ENCODE results near the gene ZNF124. TPM values are rescaled to one million over a fixed set of nuclear protein-coding genes. Genes with fewer than 3 reads are reported as not detected.

Gene ZNF124
- total and polyA plus RNA-seq, 2 of the 13 experiments (the other 11 are each of a cell fraction or from before 2014, with no cell fraction given) = 9.7 to 134 TPM

DNA sequence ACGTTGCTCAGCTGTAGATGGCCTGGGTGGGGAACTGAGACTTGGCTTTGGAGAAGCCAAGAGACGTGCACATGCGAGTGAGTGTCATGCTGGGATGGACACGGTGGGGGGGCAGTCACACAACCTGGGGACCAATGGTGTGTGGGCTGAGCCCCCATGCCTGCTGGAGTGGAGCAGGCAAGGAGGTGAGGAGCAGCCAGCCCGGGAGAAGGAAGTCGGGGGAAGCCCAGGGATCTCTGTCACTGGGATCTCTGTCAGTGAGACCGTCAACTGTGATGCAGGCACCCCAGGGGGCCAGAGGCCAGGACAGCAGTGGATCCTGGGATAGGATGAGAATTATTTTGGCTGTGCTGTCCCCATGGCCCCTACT is 56.7 kb downstream of the ZNF124 start (continued):
- TF ChIP-seq GMEB2 (CRISPR knock-in tag; IDR thresholded peaks at IDR 0.05; ENCODE audit: low read depth) (no peak), NPAS2 (CRISPR knock-in tag; IDR thresholded peaks at IDR 0.05; ENCODE audit: borderline replicate concordance) (no peak), NFE2L1 (CRISPR knock-in tag; IDR thresholded peaks at IDR 0.05; ENCODE audit: borderline replicate concordance) (no peak), ZBTB8A (CRISPR knock-in tag; IDR thresholded peaks at IDR 0.05; ENCODE audit: borderline replicate concordance, low read depth) (no peak), KAT8 (CRISPR knock-in tag; IDR thresholded peaks at IDR 0.05) (no peak), ZBTB26 (CRISPR knock-in tag; IDR thresholded peaks at IDR 0.05; ENCODE audit: borderline replicate concordance) (no peak), ZNF761 (CRISPR knock-in tag; conservative IDR thresholded peaks at IDR 0.05) (no peak)

DNA sequence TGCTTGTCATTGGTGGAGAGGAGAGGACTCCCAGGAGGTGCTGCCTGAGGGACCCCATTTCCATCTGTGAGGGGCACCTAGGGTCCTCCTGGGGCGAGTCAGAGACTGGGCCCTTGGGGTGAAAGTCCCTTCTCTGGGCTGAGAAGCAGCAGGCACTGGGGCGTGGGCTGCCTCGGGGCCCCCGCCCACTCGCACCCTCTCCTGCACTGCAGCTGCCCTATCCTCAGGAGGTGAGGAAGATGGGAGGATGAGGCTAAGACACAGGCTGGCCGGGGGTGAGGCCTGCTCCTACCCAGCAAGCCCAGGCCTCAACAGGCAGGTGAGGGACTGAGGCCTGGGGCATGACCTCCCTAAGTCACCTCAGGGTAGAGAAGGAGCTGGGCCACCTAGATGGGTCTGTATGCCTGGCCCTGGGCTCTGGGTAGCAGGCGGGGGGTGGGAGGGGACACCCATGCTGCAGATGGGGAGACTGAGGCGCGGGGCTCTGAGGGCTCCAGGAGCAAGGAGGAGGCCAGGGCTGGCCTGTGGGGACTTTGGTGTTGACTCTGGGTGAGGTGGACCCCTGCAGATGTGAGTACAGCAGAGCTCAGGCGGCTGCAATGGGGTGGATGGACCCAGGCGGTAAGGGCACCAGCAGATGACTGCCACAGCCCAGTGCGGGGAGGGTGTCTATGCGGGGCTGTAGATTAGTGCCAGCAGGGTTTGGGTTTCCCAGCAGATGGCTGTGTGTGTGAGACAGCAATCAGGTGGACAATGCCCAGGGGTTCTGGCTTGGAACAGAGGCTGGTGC is 57.3 kb downstream of the ZNF124 start:
- POLR2A ChIA-PET = interaction anchor here (1.2 kb wide), 1 partner anchor 36 kb away, joined by 3 read pairs; the partner anchor contains the start of gene ZNF670
- Histone ChIP-seq H3K79me2 (ENCODE audit: insufficient read depth, low read length) (peaks cover 4% of the 10 kb centered on the region), H3K4me3 (replicated peaks in 1 of 3; ENCODE audit: insufficient read depth in 1 of 3, low read depth in 2 of 3, low read length in 3 of 3) (peak overlapping the region in 2 of 3 experiments; percentile 77 to 82; a peak in 2 of 6 replicates), H3K4me2 (ENCODE audit: low read depth, low read length) (peak overlapping the region; percentile 83), H3K27me3 (ENCODE audit: control insufficient read depth in 1 of 2, insufficient read depth in 2 of 2, low read length in 2 of 2) (no peaks in the 10 kb centered on the region), H4K20me1 (ENCODE audit: insufficient read depth, low read length) (no peaks in the 10 kb centered on the region), H3K36me3 (replicated peaks in 1 of 2; ENCODE audit: control insufficient read depth in 1 of 2, insufficient read depth in 2 of 2, low read length in 2 of 2) (no peaks in the 10 kb centered on the region), H3K9me3 (ENCODE audit: low read length) (no peaks in the 10 kb centered on the region), H2AFZ (ENCODE audit: low read length) (no peak overlapping the region), H3K4me1 (ENCODE audit: insufficient read depth, low read length) (peaks cover 51% of the 10 kb centered on the region), H3K27ac (ENCODE audit: extremely low read length, insufficient read depth, low read length) (no peak overlapping the region), H3K9ac (ENCODE audit: insufficient read depth, low read depth, low read length) (peak overlapping the region; percentile 79)
- no TSS peak for BruUV-seq (replicated peaks)
- no peak for FAIRE-seq
- TF ChIP-seq TFAP4 (IDR thresholded peaks at IDR 0.05; ENCODE audit: borderline replicate concordance, low read depth) (0 out of 2 replicates have a peak, but pooled peaks have one; percentile 4), ZFX (CRISPR knock-in tag; IDR thresholded peaks at IDR 0.05; ENCODE audit: low read depth) (peak; percentile 15; the same call in 1 of the 2 replicates), ZNF629 (CRISPR knock-in tag; conservative IDR thresholded peaks at IDR 0.05) (peak; percentile 83), AKNA (CRISPR knock-in tag; IDR thresholded peaks at IDR 0.05; ENCODE audit: borderline replicate concordance) (no peak)
- CTCF ChIA-PET (ENCODE audit: low intra/inter-chr PET ratio, low total read pairs) = no interaction called here
- in situ Hi-C loops (cut with HindIII; ENCODE audit: extremely low pct_ligation_motif_present, low pct_unique_long_range_greater_than_20kb) = no loop called here
- intact Hi-C loops (cut with micrococcal nuclease; ENCODE audit: unreplicated experiment) = loop anchor here (5.0 to 10.0 kb wide), 4 partner anchors 107 to 218 kb away; partner anchors contain the start of genes AHCTF1, ZNF496 and ZNF695
- no peak for DNase-seq (ENCODE audit: low spot score)
- ATAC-seq = peak; percentile 4; the same call in 2 of the 3 replicates
- 54% methylated on average over 3 of the region's 13 CpGs for WGBS (ENCODE audit: low lambda C conversion rate)

Data from HepG2 (cell line).